ENCODE data around the gene ABT1. TPM values are rescaled to one million over a fixed set of nuclear protein-coding genes. Genes with fewer than 3 reads are reported as not detected.

Gene ABT1
- total and polyA plus RNA-seq, 2 of the 8 experiments (the other 6 are each of a cell fraction or from before 2014, with no cell fraction given): 20.5 to 30.7 TPM

- WGBS, 2 experiments (ENCODE audit: extremely low coverage in 1 of 2, insufficient coverage in 1 of 2, insufficient read length in 1 of 2, insufficient replicate concordance in 2 of 2, low coverage in 1 of 2, low lambda C conversion rate in 2 of 2, missing lambda C conversion rate in 1 of 2): 73% methylated on average over 3 of the region's 3 CpGs; no CpG with 5 or more reads in 1 of the 2 experiments
- no peak overlapping the region for H2AK5ac ChIP-seq (ENCODE audit: low read depth, low read length)
- no peak overlapping the region for H3K4me2 ChIP-seq (ENCODE audit: insufficient read depth in 1 of 2, low read depth in 2 of 2, low read length in 2 of 2)
- no peak overlapping the region for H2BK20ac ChIP-seq (ENCODE audit: low read length)
- no peaks in the 10 kb centered on the region for H4K20me1 ChIP-seq (replicated peaks in 1 of 2; ENCODE audit: control insufficient read depth in 1 of 2, insufficient read depth in 2 of 2, low read length in 2 of 2)
- no peaks in the 10 kb centered on the region for H3K79me2 ChIP-seq (ENCODE audit: control insufficient read depth in 1 of 2, insufficient read depth in 2 of 2, low read length in 2 of 2)
- H3K27me3 ChIP-seq (replicated peaks in 1 of 4; ENCODE audit: control insufficient read depth in 3 of 4, extremely low read depth in 1 of 4, insufficient read depth in 3 of 4, low read length in 3 of 4): no peaks in the 10 kb centered on the region
- H2BK5ac ChIP-seq (ENCODE audit: low read depth, low read length): no peak overlapping the region
- no peaks in the 10 kb centered on the region for H3K23me2 ChIP-seq (ENCODE audit: low read depth, low read length)
- H4K91ac ChIP-seq (replicated peaks; ENCODE audit: insufficient read length, low read length): no peak overlapping the region
- no peak overlapping the region for H4K8ac ChIP-seq (ENCODE audit: extremely low read depth, insufficient read depth, low read length)
- H3K79me1 ChIP-seq (ENCODE audit: low read depth, low read length): no peaks in the 10 kb centered on the region
- no peak overlapping the region for H3K18ac ChIP-seq (ENCODE audit: extremely low read depth, low read length)
- no peak overlapping the region for H2BK15ac ChIP-seq (ENCODE audit: low read length)
- H3K9ac ChIP-seq (replicated peaks in 1 of 4; ENCODE audit: extremely low read depth in 1 of 4, low read depth in 3 of 4, low read length in 3 of 4): no peak overlapping the region
- ChIA-PET POLR2A (ENCODE audit: partially characterized antibody) (no interaction called here), CTCF (ENCODE audit: partially characterized antibody) (no interaction called here)
- no peaks in the 10 kb centered on the region for H3K4me1 ChIP-seq (replicated peaks in 1 of 4; ENCODE audit: control insufficient read depth in 3 of 4, insufficient read depth in 4 of 4, low read length in 3 of 4)
- no peak overlapping the region for H3K27ac ChIP-seq (ENCODE audit: low read depth, low read length)
- no peak overlapping the region for H3K4me3 ChIP-seq (ENCODE audit: extremely low read depth in 1 of 4, insufficient read depth in 2 of 4, low read depth in 3 of 4, low read length in 4 of 4)
- no peak overlapping the region for H3K14ac ChIP-seq (ENCODE audit: insufficient read length)
- no peak overlapping the region for H3K56ac ChIP-seq (replicated peaks; ENCODE audit: insufficient read length, low read depth, low read length)
- no peak overlapping the region for H2BK120ac ChIP-seq (replicated peaks; ENCODE audit: low read depth, low read length)
- H3K4ac ChIP-seq (replicated peaks; ENCODE audit: insufficient read length, low read depth, low read length): no peak overlapping the region
- H2AFZ ChIP-seq (ENCODE audit: low read length): no peak overlapping the region
- H3K36me3 ChIP-seq (ENCODE audit: control insufficient read depth in 2 of 4, insufficient read depth in 4 of 4, low read length in 3 of 4): 0 out of 8 replicates have a peak, but pooled peaks cover 0 to 4% (median 0%) of the 10 kb centered on the region in 4 experiments
- DNase-seq (ENCODE audit: low read depth in 1 of 2, low spot score in 2 of 2) (no peak), FAIRE-seq (no peak)
- H3K9me3 ChIP-seq (ENCODE audit: insufficient read depth in 2 of 2, low read depth in 1 of 2, low read length in 1 of 2): no peaks in the 10 kb centered on the region
- no peak overlapping the region for H3K23ac ChIP-seq (ENCODE audit: insufficient read length)
- H4K5ac ChIP-seq (ENCODE audit: insufficient read length, low read depth, low read length): no peak overlapping the region
- no peak overlapping the region for H2BK12ac ChIP-seq (ENCODE audit: low read depth, low read length)
- no peak for TF ChIP-seq MAX (IDR thresholded peaks at IDR 0.05)
- TF ChIP-seq HDAC2 (IDR thresholded peaks at IDR 0.05; ENCODE audit: borderline replicate concordance in 1 of 2, low read depth in 2 of 2, low read length in 2 of 2): no peak
- TF ChIP-seq USF2 (IDR thresholded peaks at IDR 0.05; ENCODE audit: low read length): no peak
- TF ChIP-seq MAFK (IDR thresholded peaks at IDR 0.05; ENCODE audit: low read depth, low read length): no peak
- TF ChIP-seq CHD1 (IDR thresholded peaks at IDR 0.05; ENCODE audit: low read depth, low read length): no peak
- TF ChIP-seq SIRT6 (IDR thresholded peaks at IDR 0.05; ENCODE audit: low read length): no peak
- TF ChIP-seq BACH1 (IDR thresholded peaks at IDR 0.05; ENCODE audit: low read length): no peak
- TF ChIP-seq JUN (IDR thresholded peaks at IDR 0.05; ENCODE audit: low read depth, low read length): no peak
- TF ChIP-seq TEAD4 (IDR thresholded peaks at IDR 0.05; ENCODE audit: low read depth, low read length): no peak
- TF ChIP-seq KDM4A (IDR thresholded peaks at IDR 0.05; ENCODE audit: low read depth, low read length, severe bottlenecking): no peak
- no peak for TF ChIP-seq NRF1 (IDR thresholded peaks at IDR 0.05; ENCODE audit: low read depth, low read length)
- TF ChIP-seq RNF2 (IDR thresholded peaks at IDR 0.05; ENCODE audit: borderline replicate concordance, low read depth, low read length, missing control alignments, poor library complexity, severe bottlenecking): no peak
- TF ChIP-seq KDM5A (IDR thresholded peaks at IDR 0.05; ENCODE audit: low read length): no peak
- TF ChIP-seq GTF2F1 (IDR thresholded peaks at IDR 0.05; ENCODE audit: borderline replicate concordance, low read depth, low read length): no peak
Measured at GRCh38 chr6:26604026-26604425, 7.3 kb downstream of the ABT1 start.
